ENCODE results near the gene THEMIS. TPM values are rescaled to one million over a fixed set of nuclear protein-coding genes. Genes with fewer than 3 reads are reported as not detected.

Gene THEMIS
- total and polyA plus RNA-seq, 8 donors = 0.05 to 0.70 (median 0.28) TPM; not detected in 1

GRCh38 chr6:127939442-127940066 lies 38.7 kb upstream of the THEMIS start:
- FAIRE-seq = no peak
- peak overlapping the region in 2 of 4 donors; percentile 4 to 23 for H3K27ac ChIP-seq
- intact Hi-C loops (cut with DNase I) = no loop called here

GRCh38 chr6:127938701-127939100 lies 37.8 kb upstream of the THEMIS start:
- H3K27me3 ChIP-seq = no peaks in the 10 kb centered on the region
- intact Hi-C loops (cut with DNase I) = no loop called here
- H3K36me3 ChIP-seq = no peaks in the 10 kb centered on the region
- DNase-seq = no peak
- no peak overlapping the region for H3K4me3 ChIP-seq
- peak; percentile 44 to 70 (median 52) for ATAC-seq
- no peak overlapping the region for H3K27ac ChIP-seq
- H3K4me1 ChIP-seq = peaks cover 0 to 5% (median 0%) of the 10 kb centered on the region in 3 donors
- TF ChIP-seq CTCF (IDR thresholded peaks at IDR 0.05) = no peak
- peak; percentile 13 for FAIRE-seq
- no peaks in the 10 kb centered on the region for H3K9me3 ChIP-seq

More at GRCh38 chr6:127939442-127940066, 38.7 kb upstream of the THEMIS start:
- Histone ChIP-seq H3K36me3 (no peaks in the 10 kb centered on the region), H3K9me3 (no peaks in the 10 kb centered on the region), H3K27me3 (no peaks in the 10 kb centered on the region), H3K4me1 (peaks cover 0 to 5% (median 0%) of the 10 kb centered on the region in 3 donors), H3K4me3 (no peak overlapping the region)
- no peak for DNase-seq
- ATAC-seq = peak in 3 of 4 donors; percentile 61 to 83 (median 75)
- no peak for TF ChIP-seq CTCF (IDR thresholded peaks at IDR 0.05)
- 6 to 8% methylated on average over 3 of the region's 3 CpGs for WGBS, 2 donors

- H3K9me3 ChIP-seq = no peaks in the 10 kb centered on the region
- no peak for TF ChIP-seq CTCF (IDR thresholded peaks at IDR 0.05)
- no peak overlapping the region for H3K4me3 ChIP-seq
- H3K27me3 ChIP-seq = no peaks in the 10 kb centered on the region
- H3K36me3 ChIP-seq = no peaks in the 10 kb centered on the region
- ATAC-seq = no peak
- H3K27ac ChIP-seq = no peak overlapping the region
- peaks cover 0 to 5% (median 0%) of the 10 kb centered on the region in 3 donors for H3K4me1 ChIP-seq
- no peak for DNase-seq
- FAIRE-seq = no peak
- intact Hi-C loops (cut with DNase I) = no loop called here
Measured at GRCh38 chr6:127937747-127938146, 36.9 kb upstream of the THEMIS start.

GRCh38 chr6:127937102-127937501 lies 36.2 kb upstream of the THEMIS start:
- intact Hi-C loops (cut with DNase I) = no loop called here
- no peak for FAIRE-seq
- DNase-seq = no peak
- Histone ChIP-seq H3K27me3 (no peaks in the 10 kb centered on the region), H3K4me1 (peaks cover 0 to 5% (median 0%) of the 10 kb centered on the region in 3 donors), H3K36me3 (no peaks in the 10 kb centered on the region), H3K4me3 (no peak overlapping the region), H3K27ac (no peak overlapping the region), H3K9me3 (no peaks in the 10 kb centered on the region)
- WGBS, 2 donors = 64 to 86% methylated on average over 2 of the region's 2 CpGs
- no peak for TF ChIP-seq CTCF (IDR thresholded peaks at IDR 0.05)
- ATAC-seq = no peak

GRCh38 chr6:127934956-127935355 lies 34.1 kb upstream of the THEMIS start:
- ATAC-seq (no peak), DNase-seq (no peak), FAIRE-seq (no peak)
- Histone ChIP-seq H3K27me3 (no peaks in the 10 kb centered on the region), H3K4me1 (peaks cover 0 to 5% (median 0%) of the 10 kb centered on the region in 3 donors), H3K36me3 (no peaks in the 10 kb centered on the region), H3K4me3 (no peak overlapping the region), H3K27ac (no peak overlapping the region), H3K9me3 (no peaks in the 10 kb centered on the region)
- WGBS, 2 donors = 74 to 88% methylated on average over 1 of the region's 1 CpG
- intact Hi-C loops (cut with DNase I) = no loop called here
- no peak for TF ChIP-seq CTCF (IDR thresholded peaks at IDR 0.05)

All from pancreas (tissue), 10 donors.